ENCODE data around the gene MALAT1. TPM values are rescaled to one million over a fixed set of nuclear protein-coding genes. Genes with fewer than 3 reads are reported as not detected.
A peak's percentile ranks its signal among the peaks of the same experiment; 100 is the strongest.
"Not testable (repeated sequence)": the region's sequence is repeated elsewhere in the genome, so short reads cannot be mapped to it uniquely, and the experiment has no call there.

Gene MALAT1
- total RNA-seq: over 10,000 TPM in 5 of 6 donors, 1,000 to 10,000 TPM in 1; 9,697 to 52,390 (median 19,698) TPM

DNA sequence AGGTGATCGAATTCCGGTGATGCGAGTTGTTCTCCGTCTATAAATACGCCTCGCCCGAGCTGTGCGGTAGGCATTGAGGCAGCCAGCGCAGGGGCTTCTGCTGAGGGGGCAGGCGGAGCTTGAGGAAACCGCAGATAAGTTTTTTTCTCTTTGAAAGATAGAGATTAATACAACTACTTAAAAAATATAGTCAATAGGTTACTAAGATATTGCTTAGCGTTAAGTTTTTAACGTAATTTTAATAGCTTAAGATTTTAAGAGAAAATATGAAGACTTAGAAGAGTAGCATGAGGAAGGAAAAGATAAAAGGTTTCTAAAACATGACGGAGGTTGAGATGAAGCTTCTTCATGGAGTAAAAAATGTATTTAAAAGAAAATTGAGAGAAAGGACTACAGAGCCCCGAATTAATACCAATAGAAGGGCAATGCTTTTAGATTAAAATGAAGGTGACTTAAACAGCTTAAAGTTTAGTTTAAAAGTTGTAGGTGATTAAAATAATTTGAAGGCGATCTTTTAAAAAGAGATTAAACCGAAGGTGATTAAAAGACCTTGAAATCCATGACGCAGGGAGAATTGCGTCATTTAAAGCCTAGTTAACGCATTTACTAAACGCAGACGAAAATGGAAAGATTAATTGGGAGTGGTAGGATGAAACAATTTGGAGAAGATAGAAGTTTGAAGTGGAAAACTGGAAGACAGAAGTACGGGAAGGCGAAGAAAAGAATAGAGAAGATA lies at the start of gene MALAT1:
Gene MALAT1 (plus strand): TSS at position 69 of the 736 bp plus-strand sequence.
- H3K27ac ChIP-seq: peak within 1 kb of the TSS; percentile 98 to 99 (median 98)
- H3K4me1 ChIP-seq: peaks cover 26 to 29% (median 28%) of the 10 kb centered on the region in 4 donors
- no peaks in the 10 kb centered on the region for H3K27me3 ChIP-seq
- WGBS, 2 donors: 0 to 1% methylated on average over 24 of the region's 24 CpGs
- H3K4me3 ChIP-seq: peak within 1 kb of the TSS; percentile 65 to 75 (median 70)
- TF ChIP-seq POLR2A (IDR thresholded peaks at IDR 0.05) (peak; percentile 99 to 100 (median 100)), POLR2AphosphoS5 (IDR thresholded peaks at IDR 0.05) (peak; percentile 100), CTCF (IDR thresholded peaks at IDR 0.05) (no peak), EP300 (IDR thresholded peaks at IDR 0.05) (peak in 2 of 4 donors; percentile 75 to 99)
- peak; percentile 64 to 81 for ATAC-seq (ENCODE audit: low FRiP score in 2 of 2)
- peak; percentile 89 to 95 for DNase-seq
- H3K9me3 ChIP-seq: no peaks in the 10 kb centered on the region
- H3K36me3 ChIP-seq: peaks cover 15 to 37% (median 19%) of the 10 kb centered on the region in 4 donors

DNA sequence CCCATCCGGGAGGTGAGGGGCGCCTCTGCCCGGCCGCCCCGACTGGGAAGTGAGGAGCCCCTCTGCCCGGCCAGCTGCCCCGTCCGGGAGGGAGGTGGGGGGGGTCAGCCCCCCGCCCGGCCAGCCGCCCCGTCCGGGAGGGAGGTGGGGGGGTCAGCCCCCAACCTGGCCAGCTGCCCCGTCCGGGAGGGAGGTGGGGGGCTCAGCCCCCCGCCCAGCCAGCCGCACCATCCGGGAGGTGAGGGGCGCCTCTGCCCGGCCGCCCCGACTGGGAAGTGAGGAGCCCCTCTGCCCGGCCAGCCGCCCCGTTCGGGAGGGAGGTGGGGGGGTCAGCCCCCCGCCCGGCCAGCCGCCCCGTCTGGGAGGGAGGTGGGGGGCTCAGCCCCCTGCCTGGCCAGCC lies 47.5 kb upstream of the MALAT1 start:
- peaks cover 10 to 24% (median 17%) of the 10 kb centered on the region in 4 donors for H3K4me1 ChIP-seq
- WGBS, 2 donors: no CpG with 5 or more reads among the region's 30 CpGs
- H3K4me3 ChIP-seq; H3K27ac ChIP-seq; H3K27me3 ChIP-seq; ATAC-seq (ENCODE audit: low FRiP score in 2 of 2); H3K9me3 ChIP-seq; H3K36me3 ChIP-seq: not testable (repeated sequence)
- DNase-seq: peak in 1 of 2 donors; percentile 79

DNA sequence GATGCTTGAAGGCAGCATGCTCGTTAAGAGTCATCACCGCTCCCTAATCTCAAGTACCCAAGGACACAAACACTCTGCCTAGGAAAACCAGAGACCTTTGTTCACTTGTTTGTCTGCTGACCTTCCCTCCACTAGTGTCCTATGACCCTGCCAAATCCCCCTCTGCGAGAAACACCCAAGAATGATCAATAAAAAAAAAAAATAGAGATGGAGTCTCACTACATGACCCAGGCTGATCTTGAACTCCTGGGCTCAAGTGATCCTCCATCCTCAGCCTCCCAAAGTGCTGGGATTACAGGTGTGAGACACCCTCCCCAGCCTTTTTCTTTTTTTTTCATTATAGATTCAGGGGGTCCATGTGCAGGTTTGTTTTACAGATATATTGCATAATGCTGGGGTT lies 46.6 kb upstream of the MALAT1 start:
- DNase-seq; H3K4me3 ChIP-seq; H3K9me3 ChIP-seq; H3K36me3 ChIP-seq; ATAC-seq (ENCODE audit: low FRiP score in 2 of 2); H3K27me3 ChIP-seq: not testable (repeated sequence)
- peak overlapping the region in 3 of 4 donors; percentile 61 to 86 (median 74) for H3K27ac ChIP-seq
- WGBS, 2 donors: 57 to 90% methylated on average over 1 of the region's 3 CpGs
- H3K4me1 ChIP-seq: peaks cover 10 to 24% (median 17%) of the 10 kb centered on the region in 4 donors

GRCh38 chr11:65452806-65453490 lies 45.9 kb upstream of the MALAT1 start:
- Histone ChIP-seq H3K27ac (peak overlapping the region; percentile 30 to 86 (median 68)), H3K4me1 (peaks cover 10 to 24% (median 17%) of the 10 kb centered on the region in 4 donors), H3K27me3 (no peaks in the 10 kb centered on the region), H3K36me3 (no peaks in the 10 kb centered on the region), H3K4me3 (no peak overlapping the region), H3K9me3 (no peaks in the 10 kb centered on the region)
- 57 to 78% methylated on average over 8 of the region's 8 CpGs for WGBS, 2 donors
- TF ChIP-seq POLR2A (IDR thresholded peaks at IDR 0.05) (no peak), CTCF (IDR thresholded peaks at IDR 0.05) (no peak), POLR2AphosphoS5 (IDR thresholded peaks at IDR 0.05) (peak in 1 of 2 donors; percentile 49), EP300 (IDR thresholded peaks at IDR 0.05) (peak in 1 of 4 donors; percentile 8)
- no peak for DNase-seq
- ATAC-seq (ENCODE audit: low FRiP score in 2 of 2): peak in 1 of 2 donors; percentile 60

GRCh38 chr11:65454311-65454695 lies 44.5 kb upstream of the MALAT1 start:
- no peak for TF ChIP-seq EP300 (IDR thresholded peaks at IDR 0.05)
- DNase-seq (no peak), ATAC-seq (ENCODE audit: low FRiP score in 2 of 2) (peak; percentile 10 to 64)
- Histone ChIP-seq H3K4me1 (peaks cover 10 to 24% (median 17%) of the 10 kb centered on the region in 4 donors), H3K27me3 (no peaks in the 10 kb centered on the region), H3K9me3 (no peaks in the 10 kb centered on the region), H3K36me3 (no peaks in the 10 kb centered on the region), H3K27ac (peak overlapping the region; percentile 63 to 93 (median 84)), H3K4me3 (peak overlapping the region in 3 of 4 donors; percentile 36 to 58 (median 44))
- WGBS, 2 donors: 60 to 72% methylated on average over 10 of the region's 10 CpGs

DNA sequence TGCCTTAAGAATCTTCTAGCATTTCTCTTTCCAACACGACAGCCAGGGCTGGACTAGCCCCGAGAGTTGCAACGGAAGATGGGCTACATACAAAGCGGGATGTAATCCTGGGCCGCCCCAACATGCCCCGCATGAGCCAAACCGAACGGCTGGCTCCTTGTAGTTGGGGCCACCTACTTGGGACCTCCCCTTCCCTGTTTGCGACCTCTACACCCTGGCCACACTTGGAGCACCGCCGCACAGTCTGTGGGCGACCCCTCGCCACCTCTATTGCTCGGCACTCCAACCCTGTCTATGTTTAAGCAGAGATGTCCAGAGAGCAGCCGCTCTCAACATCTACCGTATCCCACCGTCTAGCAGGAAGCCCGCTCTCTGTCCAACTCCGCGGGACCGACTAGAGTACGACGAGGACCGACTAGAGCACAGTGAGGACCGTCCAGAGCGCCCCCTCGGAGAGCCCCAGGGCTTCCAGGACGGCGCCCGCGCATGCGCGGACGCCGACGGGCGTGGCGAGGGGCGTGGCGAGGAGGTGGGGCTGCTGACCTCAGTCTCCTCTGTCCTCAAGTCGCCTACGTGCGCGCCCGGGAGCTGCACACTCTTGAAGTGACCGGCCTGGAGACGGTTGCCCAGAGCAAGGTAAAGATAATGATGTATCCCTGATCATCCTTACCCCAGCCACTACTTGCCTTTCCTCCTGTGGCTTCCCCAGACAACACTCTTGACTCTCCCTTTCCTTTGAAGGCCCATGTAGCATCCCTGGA lies 44.0 kb upstream of the MALAT1 start:
- H3K36me3 ChIP-seq: no peaks in the 10 kb centered on the region
- peak; percentile 95 to 98 for DNase-seq
- WGBS, 2 donors: 8 to 12% methylated on average over 5 to 23 of the region's 47 CpGs

More for the DNA sequence above, 44.0 kb upstream of the MALAT1 start:
- no peaks in the 10 kb centered on the region for H3K9me3 ChIP-seq
- ATAC-seq (ENCODE audit: low FRiP score in 2 of 2): peak; percentile 93 to 94
- peak overlapping the region; percentile 63 to 93 (median 84) for H3K27ac ChIP-seq
- peak overlapping the region; percentile 8 to 58 (median 40) for H3K4me3 ChIP-seq
- H3K4me1 ChIP-seq: peaks cover 10 to 24% (median 17%) of the 10 kb centered on the region in 4 donors
- H3K27me3 ChIP-seq: no peaks in the 10 kb centered on the region
- TF ChIP-seq POLR2A (IDR thresholded peaks at IDR 0.05): peak in 3 of 4 donors; percentile 41 to 86 (median 85)
- peak; percentile 70 to 83 for TF ChIP-seq POLR2AphosphoS5 (IDR thresholded peaks at IDR 0.05)
- TF ChIP-seq EP300 (IDR thresholded peaks at IDR 0.05): peak in 1 of 4 donors; percentile 20
- no peak for TF ChIP-seq CTCF (IDR thresholded peaks at IDR 0.05)

All from upper lobe of left lung (tissue), 6 donors.